Neuronal stem cell (in vitro differentiated cells): ENCODE measurements around the gene PCCA.

Experiments
- DNase-seq: peaks from one replicate; pipeline ENCODE4 v3.0.0-alpha.2; 2013; ENCODE audit warnings: low spot score
- H2AFZ ChIP-seq: one replicate; pipeline ENCODE4 v1.6.1; 2013; ENCODE audit warnings: mild to moderate bottlenecking, low read length, inconsistent platforms
- H2AK5ac ChIP-seq: 2 replicates; pipeline ENCODE4 v1.6.1; 2013; ENCODE audit warnings: low read depth, mild to moderate bottlenecking, inconsistent platforms, low read length, moderate library complexity, mixed read lengths
- H2BK120ac ChIP-seq: 2 replicates; pipeline ENCODE4 v1.6.1; 2013; ENCODE audit warnings: low read depth, mild to moderate bottlenecking, inconsistent platforms, low read length, moderate library complexity, mixed read lengths
- H2BK12ac ChIP-seq: one replicate; pipeline ENCODE4 v1.6.1; 2013; ENCODE audit warnings: low read length, inconsistent platforms
- H2BK15ac ChIP-seq: 2 replicates; pipeline ENCODE4 v1.6.1; 2013; ENCODE audit warnings: mild to moderate bottlenecking, low read length, inconsistent platforms, mixed read lengths
- H2BK5ac ChIP-seq: one replicate; pipeline ENCODE4 v1.6.1; 2013; ENCODE audit warnings: inconsistent platforms, mild to moderate bottlenecking, low read length, moderate library complexity
- H3K14ac ChIP-seq: one replicate; pipeline ENCODE4 v1.6.1; 2013; ENCODE audit warnings: low read length, inconsistent platforms
- H3K18ac ChIP-seq: 2 replicates; pipeline ENCODE4 v1.6.1; 2013; ENCODE audit warnings: low read length, inconsistent platforms
- H3K23ac ChIP-seq: 2 replicates; pipeline ENCODE4 v1.6.1; 2013; ENCODE audit warnings: low read depth, mild to moderate bottlenecking, mixed read lengths, low read length, inconsistent platforms; ENCODE audit not compliant: poor library complexity
- H3K27ac ChIP-seq: replicated peaks from 3 replicates; pipeline ENCODE4 v1.5.1; 2013; ENCODE audit warnings: low read length, inconsistent platforms
- H3K27me3 ChIP-seq, 3 experiments: 2 replicates each; pipeline ENCODE4 v1.6.1; 2013; ENCODE audit warnings: low read length in 3 of 3, mild to moderate bottlenecking in 2 of 3, inconsistent platforms in 1 of 3, low read depth in 1 of 3, mixed read lengths in 1 of 3, moderate library complexity in 1 of 3; ENCODE audit not compliant: control insufficient read depth in 3 of 3, insufficient read depth in 3 of 3
- H3K36me3 ChIP-seq, 2 donors: replicated peaks in 1 of 2; 2 replicates each; pipeline ENCODE4 v1.6.1; 2013; ENCODE audit warnings: low read length in 2 of 2; ENCODE audit not compliant: control insufficient read depth in 2 of 2, insufficient read depth in 2 of 2
- H3K4ac ChIP-seq: 2 replicates; pipeline ENCODE4 v1.6.1; 2013; ENCODE audit warnings: inconsistent platforms, mild to moderate bottlenecking, low read length, moderate library complexity
- H3K4me1 ChIP-seq, 2 donors: 1 replicate in 1 of 2; 2 replicates in 1 of 2; pipeline ENCODE4 v1.6.1; 2013; ENCODE audit warnings: low read length in 2 of 2, low read depth in 1 of 2; ENCODE audit not compliant: control insufficient read depth in 2 of 2, insufficient read depth in 1 of 2
- H3K4me2 ChIP-seq: one replicate; pipeline ENCODE4 v1.6.1; 2013; ENCODE audit warnings: mild to moderate bottlenecking, low read length, inconsistent platforms; ENCODE audit not compliant: insufficient read depth, poor library complexity, severe bottlenecking
- H3K4me3 ChIP-seq, 2 donors: 2 replicates each; pipeline ENCODE4 v1.5.1; 2013; ENCODE audit warnings: low read length in 2 of 2, mild to moderate bottlenecking in 2 of 2, inconsistent platforms in 1 of 2, moderate library complexity in 1 of 2
- H3K79me1 ChIP-seq: one replicate; pipeline ENCODE4 v1.6.1; 2013; ENCODE audit warnings: low read depth, mild to moderate bottlenecking, inconsistent platforms, low read length, moderate library complexity
- H3K9ac ChIP-seq: one replicate; pipeline ENCODE4 v1.6.1; 2013; ENCODE audit warnings: mild to moderate bottlenecking, low read depth, low read length, inconsistent platforms; ENCODE audit not compliant: poor library complexity
- H3K9me3 ChIP-seq, 2 donors: replicated peaks in 1 of 2; 2 replicates each; pipeline versions ENCODE3 to v1.6.1; 2013; ENCODE audit warnings: low read length in 2 of 2, mild to moderate bottlenecking in 2 of 2, inconsistent platforms in 1 of 2, low read depth in 1 of 2, mixed read lengths in 1 of 2, moderate library complexity in 1 of 2; ENCODE audit not compliant: control insufficient read depth in 2 of 2, insufficient read depth in 1 of 2
- H4K8ac ChIP-seq: one replicate; pipeline ENCODE4 v1.6.1; 2013; ENCODE audit warnings: low read depth, mild to moderate bottlenecking, inconsistent platforms, low read length, moderate library complexity
- H4K91ac ChIP-seq: one replicate; pipeline ENCODE4 v1.6.1; 2013; ENCODE audit warnings: low read length, low read depth, mild to moderate bottlenecking, inconsistent platforms; ENCODE audit not compliant: poor library complexity
- WGBS, 2 donors: extraction: QIAGEN DNeasy Blood & Tissue Kit; methylation state at CpG; one replicate each; pipeline ENCODE4 v1.1.7; 2013; ENCODE audit warnings: missing lambda C conversion rate in 2 of 2, mixed read lengths in 1 of 2; ENCODE audit not compliant: insufficient read length in 2 of 2, insufficient replicate concordance in 1 of 2; ENCODE audit errors: extremely low coverage in 2 of 2; 5-methylcytosine and 5-hydroxymethylcytosine counted together

Gene PCCA

DNA sequence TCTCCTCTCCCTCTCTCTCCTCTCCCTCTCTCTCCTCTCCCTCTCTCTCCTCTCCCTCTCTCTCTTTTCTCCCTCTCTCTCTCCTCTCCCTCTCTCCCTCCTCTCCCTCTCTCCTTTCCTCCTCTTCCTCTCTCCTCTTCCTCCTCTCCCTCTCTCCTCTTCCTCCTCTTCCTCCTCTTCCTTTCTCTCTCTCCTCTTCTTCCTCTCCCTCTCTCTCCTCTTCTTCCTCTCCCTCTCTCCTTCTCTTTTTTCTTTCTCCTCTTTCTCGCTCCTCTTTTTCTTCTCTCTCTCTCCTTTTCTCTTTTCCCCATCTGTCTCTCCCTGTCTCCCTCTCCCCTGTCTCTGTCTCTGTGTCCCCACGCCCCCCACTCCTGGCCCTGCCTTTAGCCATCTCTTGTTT, 363.0 kb downstream of the PCCA start:
- H3K9ac ChIP-seq, result no peak overlapping the region
- H3K14ac ChIP-seq, result no peak overlapping the region
- peaks cover 0 to 4% of the 10 kb centered on the region in 2 donors for H3K36me3 ChIP-seq
- H2AK5ac ChIP-seq, result no peak overlapping the region
- H2AFZ ChIP-seq, result no peak overlapping the region
- no peak overlapping the region for H3K4me3 ChIP-seq
- DNase-seq, result no peak
- H3K18ac ChIP-seq, result no peak overlapping the region
- no peak overlapping the region for H2BK12ac ChIP-seq
- H3K79me1 ChIP-seq, result no peaks in the 10 kb centered on the region
- H2BK5ac ChIP-seq, result no peak overlapping the region
- no peak overlapping the region for H3K27ac ChIP-seq
- no peak overlapping the region for H3K4me2 ChIP-seq
- no CpG with 5 or more reads among the region's 2 CpGs for WGBS, 2 donors
- H2BK120ac ChIP-seq, result no peak overlapping the region
- no peak overlapping the region for H4K8ac ChIP-seq
- H3K27me3 ChIP-seq, result no peaks in the 10 kb centered on the region
- no peaks in the 10 kb centered on the region for H3K9me3 ChIP-seq
- no peak overlapping the region for H4K91ac ChIP-seq
- H3K4me1 ChIP-seq, result no peaks in the 10 kb centered on the region
- no peak overlapping the region for H3K23ac ChIP-seq
- no peak overlapping the region for H2BK15ac ChIP-seq
- H3K4ac ChIP-seq, result no peak overlapping the region

DNA sequence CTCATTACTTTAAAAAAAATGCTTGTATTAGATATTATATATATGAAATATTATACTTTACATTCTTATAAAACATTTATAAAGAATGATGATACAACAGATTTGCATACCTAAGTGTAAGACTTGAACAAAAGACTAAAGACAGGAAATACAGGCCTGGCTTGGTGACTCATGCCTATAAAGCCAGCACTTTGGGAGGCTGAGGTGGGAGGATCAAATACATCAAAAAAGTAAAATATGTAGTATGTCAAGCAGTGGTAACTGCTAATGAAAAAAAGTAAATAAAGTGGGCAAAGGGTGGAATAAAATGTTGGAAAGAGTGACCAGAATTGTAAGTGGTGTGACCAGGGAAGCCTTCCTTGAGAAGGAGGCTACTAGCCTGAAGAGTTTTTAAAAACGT, 366.0 kb downstream of the PCCA start:
- no peak overlapping the region for H3K9ac ChIP-seq
- no peak overlapping the region for H2AFZ ChIP-seq
- H2BK15ac ChIP-seq, result no peak overlapping the region
- H3K23ac ChIP-seq, result no peak overlapping the region
- no peak overlapping the region for H3K18ac ChIP-seq
- no peak overlapping the region for H4K8ac ChIP-seq
- H3K4me3 ChIP-seq, result no peak overlapping the region
- H3K36me3 ChIP-seq, result no peaks in the 10 kb centered on the region
- no peak overlapping the region for H2BK120ac ChIP-seq
- H3K27me3 ChIP-seq, result no peaks in the 10 kb centered on the region
- H3K79me1 ChIP-seq, result peaks cover 3% of the 10 kb centered on the region
- no peaks in the 10 kb centered on the region for H3K4me1 ChIP-seq
- no peak overlapping the region for H2BK12ac ChIP-seq
- no peak for DNase-seq
- no CpG with 5 or more reads among the region's 1 CpG for WGBS, 2 donors
- no peak overlapping the region for H2AK5ac ChIP-seq
- no peak overlapping the region for H3K4ac ChIP-seq
- peaks cover 0 to 12% of the 10 kb centered on the region in 2 donors for H3K9me3 ChIP-seq
- H3K14ac ChIP-seq, result no peak overlapping the region
- H3K4me2 ChIP-seq, result no peak overlapping the region
- no peak overlapping the region for H3K27ac ChIP-seq
- H2BK5ac ChIP-seq, result no peak overlapping the region
- H4K91ac ChIP-seq, result no peak overlapping the region

GRCh38 chr13:100458673-100459072, 369.8 kb downstream of the PCCA start:
- WGBS, 2 donors, result no CpG with 5 or more reads among the region's 4 CpGs
- no peak overlapping the region for H3K9ac ChIP-seq

GRCh38 chr13:100459747-100460146, 370.9 kb downstream of the PCCA start:
- H3K36me3 ChIP-seq, result no peaks in the 10 kb centered on the region
- H2BK5ac ChIP-seq, result no peak overlapping the region
- peaks cover 3% of the 10 kb centered on the region for H3K79me1 ChIP-seq
- no peak overlapping the region for H2BK15ac ChIP-seq
- DNase-seq, result no peak
- H3K4me1 ChIP-seq, result peaks cover 6 to 17% of the 10 kb centered on the region in 2 donors
- H3K18ac ChIP-seq, result no peak overlapping the region
- H2AFZ ChIP-seq, result no peak overlapping the region
- H3K14ac ChIP-seq, result no peak overlapping the region
- H2BK12ac ChIP-seq, result no peak overlapping the region
- WGBS, 2 donors, result no CpG with 5 or more reads among the region's 5 CpGs
- no peak overlapping the region for H3K4ac ChIP-seq
- H3K9me3 ChIP-seq, result peaks cover 0 to 14% of the 10 kb centered on the region in 2 donors
- no peak overlapping the region for H3K4me3 ChIP-seq
- no peak overlapping the region for H3K27ac ChIP-seq
- H4K91ac ChIP-seq, result no peak overlapping the region
- H3K23ac ChIP-seq, result no peak overlapping the region
- no peak overlapping the region for H2BK120ac ChIP-seq
- H3K4me2 ChIP-seq, result no peak overlapping the region
- H4K8ac ChIP-seq, result no peak overlapping the region
- H2AK5ac ChIP-seq, result no peak overlapping the region
- no peak overlapping the region for H3K9ac ChIP-seq
- H3K27me3 ChIP-seq, result no peaks in the 10 kb centered on the region

More at GRCh38 chr13:100458673-100459072, 369.8 kb downstream of the PCCA start:
- no peak overlapping the region for H2BK15ac ChIP-seq
- peaks cover 0 to 14% of the 10 kb centered on the region in 2 donors for H3K9me3 ChIP-seq
- H2AK5ac ChIP-seq, result no peak overlapping the region
- H2BK120ac ChIP-seq, result no peak overlapping the region
- no peak overlapping the region for H3K4ac ChIP-seq
- H4K8ac ChIP-seq, result no peak overlapping the region
- H3K4me1 ChIP-seq, result peaks cover 6 to 17% of the 10 kb centered on the region in 2 donors
- no peak overlapping the region for H4K91ac ChIP-seq
- peaks cover 3% of the 10 kb centered on the region for H3K79me1 ChIP-seq
- H3K4me2 ChIP-seq, result no peak overlapping the region
- H3K23ac ChIP-seq, result no peak overlapping the region
- H2AFZ ChIP-seq, result no peak overlapping the region
- no peaks in the 10 kb centered on the region for H3K27me3 ChIP-seq
- DNase-seq, result no peak
- H3K27ac ChIP-seq, result no peak overlapping the region
- H3K14ac ChIP-seq, result no peak overlapping the region
- H3K18ac ChIP-seq, result no peak overlapping the region
- no peak overlapping the region for H3K4me3 ChIP-seq
- no peak overlapping the region for H2BK5ac ChIP-seq
- H3K36me3 ChIP-seq, result no peaks in the 10 kb centered on the region
- H2BK12ac ChIP-seq, result no peak overlapping the region
